HCT116 (cell line): Measurements from ENCODE around the gene RBP2. TPM values are rescaled to one million over a fixed set of nuclear protein-coding genes. Genes with fewer than 3 reads are reported as not detected.

ENCODE experiments used
- ATAC-seq: fragments of 200-7000 bp; cut with Tn5 transposase; 2 replicates; pipeline ENCODE4 v1.9.1; 2020; ENCODE audit warnings: mild to moderate bottlenecking, moderate library complexity
- BruUV-seq: library from RNA; stranded (reverse); fragments of 400-500 nt; replicated peaks from 2 replicates; lab custom pipeline; 2021; lab: Mats Ljungman, UMichigan
- CTCF ChIA-PET: fragments of 300-600 bp; sonication (Branson Sonifier 250); formaldehyde crosslinking; loops from one replicate; lab custom pipeline; 2021; ENCODE audit warnings: antibody characterized with exemption; lab: Charles Lee
- POLR2A ChIA-PET: fragments of 300-600, 350-600 bp; sonication (Branson Sonifier 250); formaldehyde crosslinking; loops from one replicate; lab custom pipeline; 2021; ENCODE audit warnings: antibody characterized with exemption; lab: Charles Lee
- RAD21 ChIA-PET, 2 experiments: fragments of 300-600 bp; sonication (Branson Sonifier 250); formaldehyde crosslinking; loops; one replicate each; lab custom pipeline; 2023; ENCODE audit warnings: low total read pairs in 2 of 2; ENCODE audit not compliant: uncharacterized antibody in 2 of 2, unreplicated experiment in 2 of 2, low non-redundant PET in 1 of 2; lab: Charles Lee
- DNase-seq: peaks from one replicate; pipeline ENCODE4 v3.0.0-alpha.2; 2010; ENCODE audit warnings: low read depth, low spot score
- H2AFZ ChIP-seq: fragments of 200-600 bp; shearing (Covaris generic), sonication (generic); 2 replicates; pipeline ENCODE4 v1.6.1; 2017; ENCODE audit warnings: low read depth, mixed run types, mixed read lengths, antibody characterized with exemption, low read length; ENCODE audit not compliant: poor library complexity, severe bottlenecking
- H3K27ac ChIP-seq: 2 replicates; pipeline ENCODE4 v1.5.1; 2012; ENCODE audit warnings: low read depth, low read length
- H3K27me3 ChIP-seq: fragments of 200-600 bp; sonication (generic); 2 replicates; pipeline ENCODE4 v1.6.1; 2016; ENCODE audit warnings: mixed run types, low read length, mixed read lengths; ENCODE audit not compliant: insufficient read depth
- H3K36me3 ChIP-seq, 2 experiments: fragments of 200-500 bp in 1 of 2; fragments of 200-600 bp in 1 of 2; sonication (Bioruptor generic) in 1 of 2; sonication (generic) in 1 of 2; 2 replicates each; pipeline versions ENCODE4 v1.5.1 to v1.6.1; 2014 to 2016; ENCODE audit warnings: low read length in 2 of 2, inconsistent platforms in 1 of 2, mixed read lengths in 1 of 2, mixed run types in 1 of 2; ENCODE audit not compliant: insufficient read depth in 2 of 2, control insufficient read depth in 1 of 2
- H3K4me1 ChIP-seq, 2 experiments: fragments of 200-600 bp in 1 of 2; sonication (generic) in 1 of 2; 2 replicates each; pipeline versions ENCODE4 v1.5.1 to v1.6.1; 2012 to 2017; ENCODE audit warnings: low read length in 2 of 2, inconsistent platforms in 1 of 2, mild to moderate bottlenecking in 1 of 2, mixed read lengths in 1 of 2, mixed run types in 1 of 2, moderate library complexity in 1 of 2; ENCODE audit not compliant: insufficient read depth in 2 of 2, control insufficient read depth in 1 of 2
- H3K4me2 ChIP-seq: fragments of 200-600 bp; sonication (generic); 2 replicates; pipeline ENCODE4 v1.6.1; 2017; ENCODE audit warnings: mixed run types, low read length, mixed read lengths
- H3K4me3 ChIP-seq, 2 experiments: fragments of 200-600 bp in 1 of 2; sonication (generic) in 1 of 2; replicated peaks in 1 of 2; 2 replicates each; pipeline ENCODE4 v1.5.1; 2011 to 2016; ENCODE audit warnings: low read length in 2 of 2, control low read depth in 1 of 2, low read depth in 1 of 2, mild to moderate bottlenecking in 1 of 2, mixed read lengths in 1 of 2, mixed run types in 1 of 2
- H3K79me2 ChIP-seq: fragments of 200-600 bp; sonication (generic); 2 replicates; pipeline ENCODE4 v1.6.1; 2017; ENCODE audit warnings: mild to moderate bottlenecking, mixed run types, low read length, moderate library complexity, mixed read lengths; ENCODE audit not compliant: insufficient read depth
- H3K9ac ChIP-seq: fragments of 200-600 bp; sonication (generic); 2 replicates; pipeline ENCODE4 v1.6.1; 2016; ENCODE audit warnings: low read length, mixed read lengths
- H3K9me2 ChIP-seq: fragments of 200-600 bp; sonication (generic), shearing (Covaris generic); 2 replicates; pipeline ENCODE4 v1.6.1; 2017; ENCODE audit warnings: mixed run types, mild to moderate bottlenecking, moderate library complexity; ENCODE audit not compliant: insufficient read depth
- H3K9me3 ChIP-seq, 2 experiments: fragments of 200-500 bp in 1 of 2; fragments of 200-600 bp in 1 of 2; sonication (Bioruptor generic) in 1 of 2; sonication (generic) in 1 of 2; 2 replicates each; pipeline ENCODE4 v1.6.1; 2014 to 2017; ENCODE audit warnings: low read length in 2 of 2, mixed read lengths in 2 of 2, inconsistent platforms in 1 of 2, low read depth in 1 of 2, mild to moderate bottlenecking in 1 of 2, mixed run types in 1 of 2, moderate library complexity in 1 of 2; ENCODE audit not compliant: control insufficient read depth in 1 of 2, insufficient read depth in 1 of 2
- H4K20me1 ChIP-seq: fragments of 200-600 bp; sonication (generic), shearing (Covaris generic); 2 replicates; pipeline ENCODE4 v1.6.1; 2017; ENCODE audit warnings: mixed run types, mild to moderate bottlenecking, moderate library complexity; ENCODE audit not compliant: insufficient read depth
- CEBPB ChIP-seq: IDR thresholded peaks from 2 replicates; pipeline ENCODE4 v1.6.1; 2012; ENCODE audit warnings: low read depth
- EGR1 ChIP-seq: IDR thresholded peaks from 2 replicates; pipeline ENCODE4 v1.6.1; 2012; ENCODE audit warnings: low read depth
- ELF1 ChIP-seq: IDR thresholded peaks from 2 replicates; pipeline ENCODE4 v1.6.1; 2012; ENCODE audit warnings: low read depth, borderline replicate concordance
- EZH2 ChIP-seq: fragments of 200-600 bp; sonication (generic); IDR thresholded peaks from 2 replicates; pipeline ENCODE4 v1.6.1; 2017; ENCODE audit warnings: antibody characterized with exemption, mixed run types
- EZH2phosphoT487 ChIP-seq: fragments of 200-600 bp; IDR thresholded peaks from 2 replicates; pipeline ENCODE4 v1.6.1; 2018; ENCODE audit warnings: antibody characterized with exemption, borderline replicate concordance
- FOSL1 ChIP-seq: IDR thresholded peaks from 2 replicates; pipeline ENCODE4 v1.6.1; 2012; ENCODE audit warnings: low read depth
- POLR2A ChIP-seq: IDR thresholded peaks from 2 replicates; pipeline ENCODE4 v1.7.0; 2011; ENCODE audit warnings: borderline replicate concordance; ENCODE audit not compliant: insufficient read depth, insufficient read length; ENCODE audit errors: extremely low read depth
- POLR2AphosphoS5 ChIP-seq: IDR thresholded peaks from 2 replicates; pipeline ENCODE4 v1.6.1; 2011; ENCODE audit warnings: mild to moderate bottlenecking, low read depth, low read length, moderate library complexity
- RAD21 ChIP-seq: IDR thresholded peaks from 2 replicates; pipeline ENCODE4 v1.6.1; 2012; ENCODE audit warnings: low read depth, mild to moderate bottlenecking
- REST ChIP-seq: IDR thresholded peaks from 2 replicates; pipeline ENCODE4 v1.6.1; 2012; ENCODE audit warnings: low read depth
- SRF ChIP-seq: IDR thresholded peaks from 2 replicates; pipeline ENCODE4 v1.6.1; 2012; ENCODE audit warnings: low read depth
- YY1 ChIP-seq: IDR thresholded peaks from 2 replicates; pipeline ENCODE4 v1.6.1; 2011; ENCODE audit warnings: low read length, low read depth, moderate library complexity, mild to moderate bottlenecking; ENCODE audit not compliant: insufficient replicate concordance; ENCODE audit errors: extremely low read depth
- ZFX ChIP-seq: fragments of 450-650 bp; IDR thresholded peaks from 2 replicates; pipeline ENCODE4 v1.6.1; 2017
- ZNF274 ChIP-seq: fragments of 200-500 bp; sonication (Bioruptor generic); IDR thresholded peaks from 2 replicates; pipeline ENCODE4 v1.6.1; 2014; ENCODE audit warnings: mild to moderate bottlenecking, low read depth, low read length, inconsistent platforms
- intact Hi-C: fragments of 100-400 bp; cut with micrococcal nuclease; formaldehyde crosslinking; loops from 2 replicates; pipeline ENCODE4 v1.10.0; 2022
- total RNA-seq: library from RNA; stranded (reverse); gene quantifications from one replicate; pipeline ENCODE4 v1.2.1, GENCODE V29; 2021; ENCODE audit not compliant: unreplicated experiment
- TF ChIP-seq, protein P1 (sequence below): IDR thresholded peaks from 2 replicates; pipeline ENCODE4 v1.6.1; 2011; ENCODE audit warnings: mild to moderate bottlenecking, low read length, moderate library complexity; ENCODE audit not compliant: insufficient replicate concordance; ENCODE audit errors: extremely low read depth

RBP2 gene
- total RNA-seq, 1 experiment from 2014 or later, result not detected

DNA sequence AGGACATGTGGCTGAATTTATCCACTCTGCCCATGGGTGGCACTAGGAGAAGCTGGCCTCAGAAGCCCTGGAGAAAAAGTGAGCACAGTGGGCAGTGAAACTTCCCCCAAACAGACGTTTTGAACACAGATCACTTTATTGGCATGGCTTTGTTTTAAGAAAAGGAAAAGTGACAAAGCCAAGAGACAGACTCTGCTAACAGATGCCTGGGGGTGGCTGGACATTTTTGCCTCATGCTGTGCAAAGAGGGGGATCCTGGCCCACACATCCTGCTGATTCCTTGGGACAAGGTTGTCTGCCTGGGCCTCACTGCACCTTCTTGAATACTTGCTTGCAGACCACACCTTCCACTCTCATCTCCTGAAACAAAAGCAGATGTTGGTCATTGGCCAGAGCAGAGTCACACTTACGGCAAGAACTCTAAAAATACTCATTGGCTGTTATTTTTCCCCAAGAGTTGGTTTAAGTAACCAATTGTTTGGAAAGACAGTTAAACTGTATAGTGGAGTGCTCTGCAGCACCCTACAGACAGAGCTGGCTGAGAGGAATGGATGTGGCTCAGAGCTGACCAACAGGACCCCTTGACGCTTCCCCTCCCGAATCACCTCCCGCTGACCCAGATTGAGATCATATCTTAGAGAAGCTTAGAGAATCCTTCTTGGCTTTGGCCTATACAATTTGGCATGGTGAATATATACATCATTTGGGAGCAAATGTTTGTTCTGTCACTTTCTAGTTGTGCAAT lies 41.2 kb upstream of the RBP2 start (continued):
- no peak for TF ChIP-seq REST
- TF ChIP-seq RAD21, result no peak

DNA sequence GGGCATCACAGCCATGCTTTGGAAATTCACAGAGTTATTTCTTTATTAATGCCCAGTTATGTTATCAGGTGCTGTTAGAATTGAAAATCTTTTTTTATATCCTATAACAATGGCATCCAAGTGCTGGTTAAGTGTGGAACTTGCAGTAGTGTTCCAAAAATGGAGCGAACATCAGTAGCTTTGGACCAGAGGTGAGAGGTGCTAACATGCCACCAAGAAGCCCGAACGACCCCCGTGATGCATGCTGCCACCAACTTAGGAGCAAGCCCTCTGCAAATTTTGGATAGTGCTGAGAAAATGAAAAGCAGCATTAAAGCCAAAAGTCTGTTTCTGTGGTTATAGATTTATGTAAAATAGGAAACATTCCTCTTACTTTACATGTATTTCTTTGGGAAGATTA lies 38.4 kb upstream of the RBP2 start:
- H3K4me1 ChIP-seq, result peaks cover 0 to 3% of the 10 kb centered on the region in 2 experiments; a peak in 2 of 4 replicates
- H3K27ac ChIP-seq, result no peak overlapping the region
- intact Hi-C loops, result no loop called here
- ATAC-seq (no peak), DNase-seq (no peak)
- no peak overlapping the region for H3K9ac ChIP-seq
- H3K9me2 ChIP-seq, result no peaks in the 10 kb centered on the region
- ChIA-PET POLR2A (no interaction called here), RAD21 (no interaction called here)
- H3K4me2 ChIP-seq, result no peak overlapping the region
- TF ChIP-seq SRF, result no peak
- no peak for TF ChIP-seq ZFX
- TF ChIP-seq REST, result no peak
- TF ChIP-seq ZNF274, result no peak
- no peak for TF ChIP-seq EZH2phosphoT487
- TF ChIP-seq FOSL1, result no peak
- TF ChIP-seq ELF1, result no peak
- TF ChIP-seq EGR1, result no peak
- TF ChIP-seq POLR2A, result no peak
- no peak for TF ChIP-seq POLR2AphosphoS5
- TF ChIP-seq CEBPB, result no peak
- TF ChIP-seq, protein P1, sequence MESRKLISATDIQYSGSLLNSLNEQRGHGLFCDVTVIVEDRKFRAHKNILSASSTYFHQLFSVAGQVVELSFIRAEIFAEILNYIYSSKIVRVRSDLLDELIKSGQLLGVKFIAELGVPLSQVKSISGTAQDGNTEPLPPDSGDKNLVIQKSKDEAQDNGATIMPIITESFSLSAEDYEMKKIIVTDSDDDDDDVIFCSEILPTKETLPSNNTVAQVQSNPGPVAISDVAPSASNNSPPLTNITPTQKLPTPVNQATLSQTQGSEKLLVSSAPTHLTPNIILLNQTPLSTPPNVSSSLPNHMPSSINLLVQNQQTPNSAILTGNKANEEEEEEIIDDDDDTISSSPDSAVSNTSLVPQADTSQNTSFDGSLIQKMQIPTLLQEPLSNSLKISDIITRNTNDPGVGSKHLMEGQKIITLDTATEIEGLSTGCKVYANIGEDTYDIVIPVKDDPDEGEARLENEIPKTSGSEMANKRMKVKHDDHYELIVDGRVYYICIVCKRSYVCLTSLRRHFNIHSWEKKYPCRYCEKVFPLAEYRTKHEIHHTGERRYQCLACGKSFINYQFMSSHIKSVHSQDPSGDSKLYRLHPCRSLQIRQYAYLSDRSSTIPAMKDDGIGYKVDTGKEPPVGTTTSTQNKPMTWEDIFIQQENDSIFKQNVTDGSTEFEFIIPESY, result no peak
- TF ChIP-seq EZH2, result no peak
- TF ChIP-seq YY1, result no peak
- TF ChIP-seq, all 23 proteins: peak for 0
- H3K9me3 ChIP-seq, result no peaks in the 10 kb centered on the region
- peaks cover 0 to 3% of the 10 kb centered on the region in 2 experiments; a peak in 1 of 4 replicates for H3K36me3 ChIP-seq
- no peak overlapping the region for H2AFZ ChIP-seq
- no peaks in the 10 kb centered on the region for H4K20me1 ChIP-seq
- CTCF ChIA-PET, result no interaction called here
- H3K27me3 ChIP-seq, result no peaks in the 10 kb centered on the region
- no peaks in the 10 kb centered on the region for H3K79me2 ChIP-seq
- BruUV-seq, result no TSS peak
- no peak overlapping the region for H3K4me3 ChIP-seq
